GM23248 (cell line): ENCODE measurements around the gene OIP5.

Source experiments
- EZH2 ChIP-seq: fragments of 200-600 bp; sonication (generic); IDR thresholded peaks from 2 replicates; pipeline ENCODE4 v1.6.1; 2018; ENCODE audit warnings: antibody characterized with exemption, mild to moderate bottlenecking; ENCODE audit not compliant: insufficient read depth, poor library complexity, severe bottlenecking
- EZH2phosphoT487 ChIP-seq: fragments of 200-600 bp; sonication (generic); IDR thresholded peaks from 2 replicates; pipeline ENCODE4 v1.6.1; 2018; ENCODE audit warnings: antibody characterized with exemption, moderate library complexity, mild to moderate bottlenecking, low read depth; ENCODE audit not compliant: insufficient read depth

DNA sequence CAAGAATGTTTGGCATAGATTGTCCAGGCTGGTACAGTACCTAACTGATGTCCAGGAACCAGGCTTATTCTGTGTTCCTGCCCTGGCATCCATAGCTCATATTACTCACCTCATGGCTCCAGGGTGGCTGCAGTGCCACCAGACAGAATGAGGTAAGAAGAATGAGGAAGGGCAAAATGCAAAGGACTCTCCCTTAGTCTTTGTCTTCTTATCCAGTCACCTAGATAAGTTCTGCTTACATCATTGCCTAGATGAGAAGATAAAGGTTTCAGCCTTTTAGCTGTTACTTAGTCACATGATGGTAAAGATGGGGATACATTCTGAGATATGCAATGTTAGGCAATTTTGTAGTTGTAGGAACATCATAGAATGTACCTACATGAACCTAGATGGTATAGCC is 55.6 kb downstream of the OIP5 start:
- TF ChIP-seq EZH2 (no peak), EZH2phosphoT487 (no peak)
